Esophagus squamous epithelium (tissue), 5 donors: ENCODE measurements around the gene RAB11B. TPM values are rescaled to one million over a fixed set of nuclear protein-coding genes. Genes with fewer than 3 reads are reported as not detected.
"Not testable (repeated sequence)": the region's sequence is repeated elsewhere in the genome, so short reads cannot be mapped to it uniquely, and the experiment has no call there.

Experiments used
- DNase-seq: peaks from one replicate; lab custom pipeline; 2025; lab: John Stamatoyannopoulos, UW
- H3K27ac ChIP-seq, 4 donors: fragments of 200-600 bp; sonication (generic); one replicate each; pipeline ENCODE4 v1.5.1; 2016 to 2019; ENCODE audit warnings: mild to moderate bottlenecking in 1 of 4
- H3K27me3 ChIP-seq, 4 donors: fragments of 200-600 bp; sonication (generic); 1 replicate in 3 of 4; 2 replicates in 1 of 4; pipeline versions ENCODE4 v1.5.1 to v1.6.0; 2017 to 2021; ENCODE audit warnings: antibody characterized with exemption in 1 of 4
- H3K36me3 ChIP-seq, 3 donors: fragments of 200-600 bp; sonication (generic); one replicate each; pipeline ENCODE4 v1.5.1; 2016 to 2019
- H3K4me1 ChIP-seq, 3 donors: fragments of 200-600 bp; sonication (generic); one replicate each; pipeline ENCODE4 v1.5.1; 2017 to 2019
- H3K4me3 ChIP-seq, 4 donors: fragments of 200-600 bp; sonication (generic); 1 replicate in 3 of 4; 2 replicates in 1 of 4; pipeline ENCODE4 v1.5.1; 2016 to 2019; ENCODE audit warnings: mild to moderate bottlenecking in 2 of 4, moderate library complexity in 1 of 4
- H3K9me3 ChIP-seq, 3 donors: fragments of 200-600 bp; sonication (generic); one replicate each; pipeline ENCODE4 v1.5.1; 2016 to 2019
- CTCF ChIP-seq, 6 experiments: fragments of 450-650 bp in 4 of 6; fragments of 200-600 bp in 2 of 6; sonication (generic) in 2 of 6; IDR thresholded peaks; one replicate each; pipeline ENCODE4 v1.5.1; 2016 to 2019; ENCODE audit warnings: antibody characterized with exemption in 6 of 6, mild to moderate bottlenecking in 4 of 6, moderate library complexity in 4 of 6
- POLR2A ChIP-seq, 4 donors: fragments of 450-650 bp; IDR thresholded peaks; one replicate each; pipeline ENCODE4 v1.6.1; 2017; ENCODE audit warnings: antibody characterized with exemption in 4 of 4, mild to moderate bottlenecking in 4 of 4, moderate library complexity in 3 of 4
- WGBS, 2 donors: methylation state at CpG; one replicate each; pipeline ENCODE4 v1.1.5; 2018; 5-methylcytosine and 5-hydroxymethylcytosine counted together
- intact Hi-C: fragments of 100-400 bp; cut with DNase I; formaldehyde crosslinking; loops from one replicate; pipeline ENCODE4 v1.15.0; 2022
- total RNA-seq, 4 donors: library from RNA; depleted of rRNA; stranded (reverse); fragments of >200 nt; gene quantifications; one replicate each; pipeline ENCODE4 v1.1.0, GENCODE V29; 2016
- donor health status: DM: yes; HTN: yes; CAD: no.

RAB11B gene
- total RNA-seq, 4 donors from 2014 or later: 11.3 to 44.0 (median 26.0) TPM

- 66 to 75% methylated on average over 2 to 4 of the region's 4 CpGs for WGBS, 2 donors
- no peak for DNase-seq
- Histone ChIP-seq H3K9me3 (no peaks in the 10 kb centered on the region), H3K27me3 (no peaks in the 10 kb centered on the region), H3K36me3 (peaks cover 0 to 3% (median 0%) of the 10 kb centered on the region in 3 donors), H3K27ac (peak overlapping the region in 3 of 4 donors; percentile 38 to 55 (median 39)), H3K4me3 (no peak overlapping the region), H3K4me1 (peaks cover 6 to 60% (median 38%) of the 10 kb centered on the region in 3 donors)
- no peak for TF ChIP-seq CTCF (IDR thresholded peaks at IDR 0.05)
- no peak for TF ChIP-seq POLR2A (IDR thresholded peaks at IDR 0.05)
- intact Hi-C loops: no loop called here
Measured at GRCh38 chr19:8416796-8417195, 26.6 kb downstream of the RAB11B start.

- H3K9me3 ChIP-seq: no peaks in the 10 kb centered on the region
- H3K36me3 ChIP-seq: peaks cover 0 to 20% (median 0%) of the 10 kb centered on the region in 3 donors
- H3K4me3 ChIP-seq: no peak overlapping the region
- TF ChIP-seq CTCF (IDR thresholded peaks at IDR 0.05) (no peak), POLR2A (IDR thresholded peaks at IDR 0.05) (no peak)
- H3K4me1 ChIP-seq: peaks cover 15 to 44% (median 29%) of the 10 kb centered on the region in 3 donors
- no peak for DNase-seq
- H3K27ac ChIP-seq: no peak overlapping the region
- H3K27me3 ChIP-seq: no peaks in the 10 kb centered on the region
- intact Hi-C loops: no loop called here
- 89 to 92% methylated on average over 8 to 27 of the region's 28 CpGs for WGBS, 2 donors
Measured at GRCh38 chr19:8421484-8422461, 31.6 kb downstream of the RAB11B start.

- Histone ChIP-seq H3K9me3 (no peaks in the 10 kb centered on the region), H3K27ac (peak overlapping the region; percentile 64 to 91 (median 82)), H3K4me3 (peak overlapping the region in 2 of 4 donors; percentile 1 to 42), H3K36me3 (peaks cover 0 to 38% (median 0%) of the 10 kb centered on the region in 3 donors), H3K4me1 (peaks cover 8 to 23% (median 14%) of the 10 kb centered on the region in 3 donors), H3K27me3 (no peaks in the 10 kb centered on the region)
- WGBS, 2 donors: 9 to 14% methylated on average over 6 to 9 of the region's 9 CpGs
- TF ChIP-seq CTCF (IDR thresholded peaks at IDR 0.05): no peak
- peak in 1 of 4 donors; percentile 19 for TF ChIP-seq POLR2A (IDR thresholded peaks at IDR 0.05)
- intact Hi-C loops: no loop called here
- no peak for DNase-seq
Measured at GRCh38 chr19:8423817-8424223, 33.7 kb downstream of the RAB11B start.

GRCh38 chr19:8425331-8425730 lies 35.2 kb downstream of the RAB11B start:
- intact Hi-C loops: not testable (repeated sequence)

GRCh38 chr19:8426283-8426682 lies 36.1 kb downstream of the RAB11B start:
- intact Hi-C loops: no loop called here
- DNase-seq: no peak
- H3K27ac ChIP-seq: no peak overlapping the region
- H3K27me3 ChIP-seq: no peaks in the 10 kb centered on the region
- H3K4me3 ChIP-seq: no peak overlapping the region
- WGBS, 2 donors: 86 to 87% methylated on average over 2 to 7 of the region's 7 CpGs
- peaks cover 5 to 58% (median 5%) of the 10 kb centered on the region in 3 donors for H3K36me3 ChIP-seq
- no peaks in the 10 kb centered on the region for H3K9me3 ChIP-seq
- TF ChIP-seq POLR2A (IDR thresholded peaks at IDR 0.05) (no peak), CTCF (IDR thresholded peaks at IDR 0.05) (no peak)
- peaks cover 8 to 21% (median 14%) of the 10 kb centered on the region in 3 donors for H3K4me1 ChIP-seq

More at GRCh38 chr19:8425331-8425730, 35.2 kb downstream of the RAB11B start:
- WGBS, 2 donors: 88 to 92% methylated on average over 6 of the region's 6 CpGs
- DNase-seq, H3K4me3 ChIP-seq, H3K27me3 ChIP-seq, H3K9me3 ChIP-seq: not testable (repeated sequence)
- H3K4me1 ChIP-seq: peaks cover 8 to 21% (median 14%) of the 10 kb centered on the region in 3 donors
- peak overlapping the region in 1 of 4 donors; percentile 85 for H3K27ac ChIP-seq
- H3K36me3 ChIP-seq: peaks cover 0 to 49% (median 0%) of the 10 kb centered on the region in 3 donors
